B cell (primary cell): ENCODE data around the gene PITRM1.

ENCODE experiments used
- CTCF ChIP-seq: fragments of 200-600 bp; IDR thresholded peaks from one replicate; pipeline ENCODE4 v1.8.0; 2022; ENCODE audit warnings: antibody characterized with exemption, mild to moderate bottlenecking
- EZH2 ChIP-seq: IDR thresholded peaks from 2 replicates; pipeline ENCODE4 v1.6.1; 2012; ENCODE audit warnings: borderline replicate concordance, low read depth, mild to moderate bottlenecking, moderate library complexity, low read length; ENCODE audit not compliant: insufficient read depth, poor library complexity, severe bottlenecking

- TF ChIP-seq CTCF (no peak), EZH2 (no peak)
These were observed 29.2 kb upstream of the PITRM1 start for GRCh38 chr10:3201796-3202195.
